K562 (cell line): ENCODE results near the gene TRPC4AP. TPM values are rescaled to one million over a fixed set of nuclear protein-coding genes. Genes with fewer than 3 reads are reported as not detected.

ENCODE experiments used
- CBX1 ChIP-seq: sonication (generic); IDR thresholded peaks from 2 replicates; pipeline ENCODE4 v1.6.1; 2016; ENCODE audit warnings: antibody characterized with exemption, low read depth, mild to moderate bottlenecking
- CHD1 ChIP-seq: fragments of 200-600 bp; sonication (generic); IDR thresholded peaks from one replicate; pipeline ENCODE4 v1.6.1; 2012; ENCODE audit warnings: mild to moderate bottlenecking, moderate library complexity, low read length, inconsistent platforms
- CHD2 ChIP-seq: IDR thresholded peaks from 2 replicates; pipeline ENCODE4 v1.6.1; 2011; ENCODE audit warnings: low read depth, low read length
- DACH1 ChIP-seq: fragments of 450-650 bp; IDR thresholded peaks from 2 replicates; pipeline ENCODE4 v1.6.1; 2018; ENCODE audit not compliant: partially characterized antibody
- DLX4 ChIP-seq: fragments of 250-450 bp; sonication (Bioruptor Pico); IDR thresholded peaks from 2 replicates; pipeline ENCODE4 v1.6.1; 2021; ENCODE audit warnings: mild to moderate bottlenecking
- GABPA ChIP-seq: fragments of 200-800 bp; sonication (Bioruptor generic); conservative IDR thresholded peaks from 2 replicates; pipeline ENCODE4 v1.6.1; 2016; ENCODE audit warnings: low read depth, missing genetic modification characterization, missing compliant biosample characterization
- LCOR ChIP-seq: sonication (generic); formaldehyde crosslinking; IDR thresholded peaks from 2 replicates; pipeline ENCODE4 v1.8.0; 2022; ENCODE audit warnings: mild to moderate bottlenecking, missing genetic modification reagents
- PBX2 ChIP-seq, 2 experiments: IDR thresholded peaks in 1 of 2; conservative IDR thresholded peaks in 1 of 2; 2 replicates each; pipeline ENCODE4 v1.6.1; 2016; ENCODE audit warnings: low read depth in 2 of 2, mild to moderate bottlenecking in 1 of 2, missing compliant biosample characterization in 1 of 2, missing genetic modification characterization in 1 of 2, moderate library complexity in 1 of 2
- PRMT5 ChIP-seq: sonication (generic); formaldehyde crosslinking; IDR thresholded peaks from 2 replicates; pipeline ENCODE4 v1.5.0; 2020; ENCODE audit warnings: missing genetic modification reagents
- RHOXF2B ChIP-seq: fragments of 250-450 bp; sonication (Bioruptor Pico); conservative IDR thresholded peaks from 2 replicates; pipeline ENCODE4 v1.5.1; 2021
- SRSF1 ChIP-seq: fragments of 200-400 bp; formaldehyde crosslinking; IDR thresholded peaks from 2 replicates; pipeline ENCODE4 v1.6.1; 2017; ENCODE audit warnings: mild to moderate bottlenecking, low read depth, low read length, moderate library complexity
- TRIM24 ChIP-seq, 2 experiments: fragments of 450-650 bp; IDR thresholded peaks; 2 replicates each; pipeline ENCODE4 v1.6.1; 2016
- ZFP91 ChIP-seq: sonication (generic); formaldehyde crosslinking; IDR thresholded peaks from 2 replicates; pipeline ENCODE4 v1.8.0; 2022; ENCODE audit warnings: mild to moderate bottlenecking, missing genetic modification reagents
- ZNF695 ChIP-seq: fragments of 450-650 bp; formaldehyde crosslinking; IDR thresholded peaks from 2 replicates; pipeline ENCODE4 v1.4.0; 2020; ENCODE audit warnings: mild to moderate bottlenecking, moderate library complexity
- polyA plus RNA-seq, 8 experiments: library from polyadenylated mRNA; depleted of rRNA in 4 of 8; stranded (reverse) in 5 of 8; unstranded in 3 of 8; fragments of >200 nt; fragmentation: Nextera tagmentation in 2 of 8; fragmentation: Illumina TruSeq in 1 of 8; extraction: Ambion mirVana in 2 of 8; extraction: Trizol in 1 of 8; gene quantifications; 2 replicates each; pipeline versions ENCODE4 v1.2.1 to v1.2.3, GENCODE V29; 2011 to 2014; ENCODE audit warnings: inconsistent platforms in 1 of 8, missing spikeins in 1 of 8
- total RNA-seq, 7 experiments: library from RNA; depleted of rRNA in 6 of 7; stranded (reverse); fragments of >200 nt in 6 of 7; fragmentation: Illumina TruSeq in 2 of 7; extraction: Trizol in 2 of 7; gene quantifications; 2 replicates each; pipeline versions ENCODE4 v1.2.1 to v1.2.3, GENCODE V29; 2011 to 2021; ENCODE audit warnings: low replicate concordance in 1 of 7
- TF ChIP-seq, protein P1 (sequence below), 2 experiments: fragments of 450-650 bp in 1 of 2; sonication (generic) in 1 of 2; formaldehyde crosslinking; conservative IDR thresholded peaks; 2 replicates each; pipeline versions ENCODE4 v1.4.0 to v1.8.1; 2020 to 2022; ENCODE audit warnings: mild to moderate bottlenecking in 1 of 2, missing genetic modification reagents in 1 of 2
- TF ChIP-seq, protein P2 (sequence below): fragments of 250-450 bp; sonication (Bioruptor Pico); IDR thresholded peaks from 2 replicates; pipeline ENCODE4 v1.8.0; 2022; ENCODE audit warnings: moderate library complexity, mild to moderate bottlenecking, inconsistent platforms
- TF ChIP-seq, protein P3 (sequence below): sonication (generic); formaldehyde crosslinking; IDR thresholded peaks from 2 replicates; pipeline ENCODE4 v1.8.0; 2023; ENCODE audit warnings: mild to moderate bottlenecking, missing genetic modification reagents
- TF ChIP-seq, protein P4 (sequence below): fragments of 250-450 bp; sonication (Bioruptor Pico); IDR thresholded peaks from 2 replicates; pipeline ENCODE4 v1.5.0; 2021

The TRPC4AP gene
- total and polyA plus RNA-seq, 9 of the 15 experiments (the other 6 are each of a cell fraction or from before 2014, with no cell fraction given), result 2.3 to 70.3 (median 33.3) TPM

- TF ChIP-seq, protein P1, sequence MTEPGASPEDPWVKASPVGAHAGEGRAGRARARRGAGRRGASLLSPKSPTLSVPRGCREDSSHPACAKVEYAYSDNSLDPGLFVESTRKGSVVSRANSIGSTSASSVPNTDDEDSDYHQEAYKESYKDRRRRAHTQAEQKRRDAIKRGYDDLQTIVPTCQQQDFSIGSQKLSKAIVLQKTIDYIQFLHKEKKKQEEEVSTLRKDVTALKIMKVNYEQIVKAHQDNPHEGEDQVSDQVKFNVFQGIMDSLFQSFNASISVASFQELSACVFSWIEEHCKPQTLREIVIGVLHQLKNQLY (CRISPR knock-in tag; conservative IDR thresholded peaks at IDR 0.05), result no peak
- peak; percentile 5; the same call in 1 of the 2 replicates for TF ChIP-seq CHD2
- TF ChIP-seq PBX2 (CRISPR knock-in tag; IDR thresholded peaks at IDR 0.05; ENCODE audit: low read depth), result no peak
- no peak for TF ChIP-seq PBX2 (tag; conservative IDR thresholded peaks at IDR 0.05; ENCODE audit: low read depth)
- TF ChIP-seq DACH1, result no peak
- TF ChIP-seq PRMT5, result no peak
- TF ChIP-seq, protein P2, sequence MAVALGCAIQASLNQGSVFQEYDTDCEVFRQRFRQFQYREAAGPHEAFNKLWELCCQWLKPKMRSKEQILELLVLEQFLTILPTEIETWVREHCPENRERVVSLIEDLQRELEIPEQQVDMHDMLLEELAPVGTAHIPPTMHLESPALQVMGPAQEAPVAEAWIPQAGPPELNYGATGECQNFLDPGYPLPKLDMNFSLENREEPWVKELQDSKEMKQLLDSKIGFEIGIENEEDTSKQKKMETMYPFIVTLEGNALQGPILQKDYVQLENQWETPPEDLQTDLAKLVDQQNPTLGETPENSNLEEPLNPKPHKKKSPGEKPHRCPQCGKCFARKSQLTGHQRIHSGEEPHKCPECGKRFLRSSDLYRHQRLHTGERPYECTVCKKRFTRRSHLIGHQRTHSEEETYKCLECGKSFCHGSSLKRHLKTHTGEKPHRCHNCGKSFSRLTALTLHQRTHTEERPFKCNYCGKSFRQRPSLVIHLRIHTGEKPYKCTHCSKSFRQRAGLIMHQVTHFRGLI, result no peak
- TF ChIP-seq CBX1, result peak; percentile 86; the same call in 1 of the 2 replicates
- TF ChIP-seq, protein P3, sequence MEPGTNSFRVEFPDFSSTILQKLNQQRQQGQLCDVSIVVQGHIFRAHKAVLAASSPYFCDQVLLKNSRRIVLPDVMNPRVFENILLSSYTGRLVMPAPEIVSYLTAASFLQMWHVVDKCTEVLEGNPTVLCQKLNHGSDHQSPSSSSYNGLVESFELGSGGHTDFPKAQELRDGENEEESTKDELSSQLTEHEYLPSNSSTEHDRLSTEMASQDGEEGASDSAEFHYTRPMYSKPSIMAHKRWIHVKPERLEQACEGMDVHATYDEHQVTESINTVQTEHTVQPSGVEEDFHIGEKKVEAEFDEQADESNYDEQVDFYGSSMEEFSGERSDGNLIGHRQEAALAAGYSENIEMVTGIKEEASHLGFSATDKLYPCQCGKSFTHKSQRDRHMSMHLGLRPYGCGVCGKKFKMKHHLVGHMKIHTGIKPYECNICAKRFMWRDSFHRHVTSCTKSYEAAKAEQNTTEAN (CRISPR knock-in tag), result no peak
- TF ChIP-seq, protein P4, sequence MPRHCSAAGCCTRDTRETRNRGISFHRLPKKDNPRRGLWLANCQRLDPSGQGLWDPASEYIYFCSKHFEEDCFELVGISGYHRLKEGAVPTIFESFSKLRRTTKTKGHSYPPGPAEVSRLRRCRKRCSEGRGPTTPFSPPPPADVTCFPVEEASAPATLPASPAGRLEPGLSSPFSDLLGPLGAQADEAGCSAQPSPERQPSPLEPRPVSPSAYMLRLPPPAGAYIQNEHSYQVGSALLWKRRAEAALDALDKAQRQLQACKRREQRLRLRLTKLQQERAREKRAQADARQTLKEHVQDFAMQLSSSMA (CRISPR knock-in tag), result no peak
- no peak for TF ChIP-seq TRIM24 (IDR thresholded peaks at IDR 0.05)
- peak; percentile 45; the same call in 1 of the 2 replicates for TF ChIP-seq LCOR (CRISPR knock-in tag)
- TF ChIP-seq SRSF1, result no peak
- TF ChIP-seq CHD1, result no peak
- no peak for TF ChIP-seq DLX4 (CRISPR knock-in tag)
- no peak for TF ChIP-seq ZFP91 (CRISPR knock-in tag)
- peak; percentile 84 for TF ChIP-seq GABPA
- no peak for TF ChIP-seq ZNF695 (CRISPR knock-in tag)
- no peak for TF ChIP-seq RHOXF2B (CRISPR knock-in tag)
Measured at GRCh38 chr20:35092524-35093266, at the start of gene TRPC4AP (continued).
